ENCODE data around the gene B4GALT3. TPM values are rescaled to one million over a fixed set of nuclear protein-coding genes. Genes with fewer than 3 reads are reported as not detected.

The B4GALT3 gene
- polyA plus RNA-seq, 1 donor, result 36.8 TPM

DNA sequence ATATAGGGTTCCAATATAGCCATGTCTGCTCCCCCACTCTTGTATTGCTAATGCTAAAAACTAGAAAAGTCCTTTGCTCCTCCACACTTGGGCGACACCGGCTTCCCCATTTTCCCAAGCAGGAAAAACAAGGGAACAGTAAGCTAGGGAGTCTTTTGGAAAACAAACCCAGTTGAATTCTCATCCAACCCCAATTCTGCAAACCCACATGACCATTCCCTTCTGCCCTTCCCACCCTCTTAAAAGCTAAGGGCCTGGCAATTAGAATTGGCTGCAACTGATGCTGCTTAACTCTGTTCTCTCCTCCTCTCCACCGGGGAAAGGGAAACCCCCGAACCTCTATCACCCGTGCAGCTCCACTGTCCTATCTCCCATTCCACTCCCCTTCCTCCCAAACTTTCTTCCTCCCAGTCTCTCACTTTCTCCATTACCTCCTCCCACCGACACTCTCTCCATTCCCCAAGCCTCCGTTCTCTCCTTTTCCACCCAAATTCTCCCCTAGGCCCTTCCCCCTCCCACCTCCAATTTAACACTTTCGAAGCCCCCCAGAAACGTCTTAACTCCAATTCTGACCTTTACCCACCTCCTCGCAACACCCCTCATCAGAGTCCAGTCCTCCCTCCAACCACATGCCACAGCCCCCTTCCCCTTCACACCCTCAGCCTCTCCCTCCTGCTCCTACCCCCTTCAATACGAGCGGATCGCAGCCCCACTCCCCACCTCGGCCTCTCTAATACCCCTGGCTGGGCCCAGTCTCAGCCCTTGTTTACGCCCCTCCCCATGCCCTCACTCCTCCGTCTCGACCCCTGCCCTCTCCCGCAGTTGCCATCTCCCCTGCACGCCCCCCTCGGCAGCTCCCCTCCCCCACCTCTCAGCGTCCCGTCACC lies 45.5 kb downstream of the B4GALT3 start:
- no peak for DNase-seq

DNA sequence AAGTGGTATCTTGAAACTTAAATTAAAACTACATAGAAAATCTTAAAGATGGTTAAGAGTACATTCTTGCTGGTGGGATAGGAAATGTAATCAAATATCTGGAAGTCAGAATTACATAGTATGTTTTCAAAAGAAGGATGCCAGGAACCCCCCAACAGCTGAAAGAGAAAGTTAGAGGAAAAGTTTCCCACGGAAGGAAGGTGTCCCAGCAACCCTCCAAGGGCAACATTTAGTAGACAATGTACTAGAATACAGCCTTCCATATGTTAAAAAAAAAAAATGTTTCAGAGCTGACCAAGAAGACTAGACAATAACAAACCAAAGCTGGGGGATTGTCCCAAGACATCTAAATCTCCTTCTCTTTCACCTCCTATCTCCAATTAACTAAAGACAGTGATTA lies 47.0 kb downstream of the B4GALT3 start:
- DNase-seq, result no peak

DNA sequence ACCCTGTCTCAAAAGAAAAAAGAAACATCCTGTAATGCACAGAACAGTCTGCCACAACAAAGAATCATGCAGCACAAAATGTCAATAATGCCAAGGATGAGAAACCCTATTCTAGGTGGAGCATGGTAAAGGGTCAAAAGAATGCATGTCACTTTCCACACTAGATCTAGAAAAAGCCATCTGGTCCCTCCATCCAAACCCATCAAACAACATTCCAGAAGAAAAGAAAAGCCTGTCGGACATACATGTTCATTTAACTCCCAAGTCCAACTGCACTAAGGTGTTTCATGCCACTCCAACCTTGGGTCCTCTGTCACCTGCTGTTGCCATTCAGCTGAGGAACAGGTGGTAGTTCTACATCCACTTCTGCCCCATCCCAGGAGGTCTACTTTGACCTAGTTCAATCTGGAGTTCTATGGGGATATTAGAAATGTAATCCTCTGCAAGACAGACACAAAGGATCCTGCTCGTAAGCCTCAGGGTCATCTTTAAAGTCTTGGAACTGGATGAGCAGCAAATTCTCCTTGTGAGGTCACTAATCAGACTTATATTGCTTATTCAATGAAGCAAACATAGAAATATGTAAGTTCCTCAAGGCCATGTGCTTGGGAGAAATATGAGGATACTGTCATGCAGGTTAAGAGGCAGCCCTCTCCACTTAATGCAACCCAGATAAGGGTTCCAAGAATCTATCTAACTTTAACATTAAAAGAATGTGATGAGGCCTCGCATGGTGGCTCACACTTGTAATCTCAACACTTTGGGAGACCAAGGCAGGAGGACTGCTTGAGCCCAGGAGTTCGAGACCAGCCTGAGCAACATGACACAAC lies 48.5 kb downstream of the B4GALT3 start:
- DNase-seq, result no peak

DNA sequence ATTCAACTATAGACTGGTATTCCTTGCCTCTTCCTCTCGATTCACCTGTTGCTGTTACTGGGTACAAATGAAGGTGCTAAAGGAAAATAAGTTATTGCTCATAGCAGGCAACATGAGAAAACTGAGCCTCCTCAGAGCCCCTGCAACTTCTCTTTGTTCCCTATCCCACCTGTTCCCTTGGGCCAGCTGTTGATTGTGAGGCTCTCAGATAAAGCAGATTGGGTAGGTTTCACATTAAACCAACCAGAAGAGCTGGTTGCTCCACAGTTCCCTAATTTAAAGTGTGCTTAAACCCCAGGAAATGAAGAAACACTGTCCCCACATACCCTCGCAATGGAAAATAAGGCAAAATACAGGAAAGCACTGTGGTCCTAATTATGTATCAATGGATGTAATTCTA lies 49.7 kb downstream of the B4GALT3 start:
- DNase-seq, result no peak

DNA sequence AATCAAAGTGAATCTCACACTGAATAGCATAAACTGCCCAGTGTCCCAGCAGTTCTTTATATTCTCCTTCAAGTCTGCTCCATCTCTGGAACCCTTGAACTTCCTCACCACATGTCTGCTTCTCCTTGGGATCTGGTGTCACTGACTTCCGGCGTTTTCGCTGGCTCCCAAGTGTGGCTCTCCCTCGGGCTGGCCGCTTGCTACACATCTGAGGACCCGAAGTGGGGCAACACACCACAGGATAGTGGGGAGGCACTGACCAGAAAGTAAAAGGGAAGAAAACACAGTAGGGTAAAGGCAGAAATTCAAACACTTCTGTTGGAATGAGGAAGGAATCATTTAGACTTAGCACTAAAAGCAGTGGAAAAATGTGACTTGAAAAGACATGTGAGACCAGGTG lies 54.3 kb downstream of the B4GALT3 start:
- no peak for DNase-seq

DNA sequence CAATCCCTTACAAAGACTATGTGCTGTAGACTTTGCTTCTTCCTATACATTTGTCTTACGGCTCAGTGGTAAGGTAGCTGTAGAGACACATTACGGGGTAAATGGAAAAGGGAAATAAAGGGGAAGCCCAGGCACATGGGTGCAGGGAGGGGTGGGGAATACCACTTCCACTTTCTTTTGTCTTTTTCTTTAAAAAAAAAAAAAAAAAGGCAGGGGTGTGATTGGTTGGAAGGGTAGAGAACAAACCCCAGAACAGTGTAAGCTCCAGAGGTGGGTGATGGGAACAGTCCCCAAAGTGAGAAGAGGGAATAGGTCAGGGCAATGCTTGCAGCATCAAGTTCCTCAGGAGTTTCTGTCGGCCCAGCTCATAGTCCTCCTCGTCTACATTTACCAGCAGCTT lies 55.5 kb downstream of the B4GALT3 start:
- no peak for DNase-seq

Other genes with a start within 250 kb of the B4GALT3 start
- gene ITLN2, start 222.7 kb downstream of the B4GALT3 start, polyA plus RNA-seq (ENCODE audit: insufficient read length), result not detected
- gene F11R, start 156.4 kb downstream of the B4GALT3 start, polyA plus RNA-seq (ENCODE audit: insufficient read length), result 97.2 TPM
- 44.4 TPM for gene TSTD1, start 138.5 kb downstream of the B4GALT3 start, polyA plus RNA-seq (ENCODE audit: insufficient read length)
- gene USF1, start 131.5 kb downstream of the B4GALT3 start, polyA plus RNA-seq (ENCODE audit: insufficient read length), result 67.9 TPM
- 2.2 TPM for gene ARHGAP30, start 107.6 kb downstream of the B4GALT3 start, polyA plus RNA-seq (ENCODE audit: insufficient read length)
- gene NECTIN4, start 87.9 kb downstream of the B4GALT3 start, polyA plus RNA-seq (ENCODE audit: insufficient read length), result 4.0 TPM
- 15.0 TPM for gene KLHDC9, start 79.1 kb downstream of the B4GALT3 start, polyA plus RNA-seq (ENCODE audit: insufficient read length)
- 61.2 TPM for gene PFDN2, start 59.5 kb downstream of the B4GALT3 start, polyA plus RNA-seq (ENCODE audit: insufficient read length)
- 50.5 TPM for gene NIT1, start 59.4 kb downstream of the B4GALT3 start, polyA plus RNA-seq (ENCODE audit: insufficient read length)
- 57.2 TPM for gene DEDD, start 44.8 kb downstream of the B4GALT3 start, polyA plus RNA-seq (ENCODE audit: insufficient read length)
- 142 TPM for gene UFC1, start 23.5 kb downstream of the B4GALT3 start, polyA plus RNA-seq (ENCODE audit: insufficient read length)
- 58.3 TPM for gene USP21, start 18.0 kb downstream of the B4GALT3 start, polyA plus RNA-seq (ENCODE audit: insufficient read length)
- gene PPOX, start 11.1 kb downstream of the B4GALT3 start, polyA plus RNA-seq (ENCODE audit: insufficient read length), result 46.6 TPM
- gene ADAMTS4, start 21.5 kb upstream of the B4GALT3 start, polyA plus RNA-seq (ENCODE audit: insufficient read length), result 1.4 TPM
- gene NDUFS2, start 24.9 kb upstream of the B4GALT3 start, polyA plus RNA-seq (ENCODE audit: insufficient read length), result 211 TPM
- gene FCER1G, start 37.8 kb upstream of the B4GALT3 start, polyA plus RNA-seq (ENCODE audit: insufficient read length), result 10.8 TPM
- gene APOA2, start 46.1 kb upstream of the B4GALT3 start, polyA plus RNA-seq (ENCODE audit: insufficient read length), result not detected
- gene TOMM40L, start 48.6 kb upstream of the B4GALT3 start, polyA plus RNA-seq (ENCODE audit: insufficient read length), result 14.4 TPM
- 3.6 TPM for gene NR1I3, start 60.7 kb upstream of the B4GALT3 start, polyA plus RNA-seq (ENCODE audit: insufficient read length)
- gene PCP4L1, start 81.2 kb upstream of the B4GALT3 start, polyA plus RNA-seq (ENCODE audit: insufficient read length), result 1.2 TPM
- gene MPZ, start 132.5 kb upstream of the B4GALT3 start, polyA plus RNA-seq (ENCODE audit: insufficient read length), result 3.5 TPM
- 272 TPM for gene SDHC, start 136.9 kb upstream of the B4GALT3 start, polyA plus RNA-seq (ENCODE audit: insufficient read length)
- 15.2 TPM for gene CFAP126, start 190.4 kb upstream of the B4GALT3 start, polyA plus RNA-seq (ENCODE audit: insufficient read length)